Breast epithelium (tissue), 3 donors: Measurements from ENCODE around the gene MBTPS1.

Experiments
- CTCF ChIP-seq, 3 donors: fragments of 450-650 bp; IDR thresholded peaks; one replicate each; pipeline ENCODE4 v1.5.1; 2016 to 2017; ENCODE audit warnings: antibody characterized with exemption in 3 of 3, mild to moderate bottlenecking in 3 of 3, moderate library complexity in 3 of 3
- POLR2A ChIP-seq: fragments of 450-650 bp; IDR thresholded peaks from one replicate; pipeline ENCODE4 v1.6.1; 2016; ENCODE audit warnings: antibody characterized with exemption, mild to moderate bottlenecking, moderate library complexity

- no peak for TF ChIP-seq CTCF (IDR thresholded peaks at IDR 0.05)
- TF ChIP-seq POLR2A, result no peak
Observed at GRCh38 chr16:84105948-84106740, 10.6 kb downstream of the MBTPS1 start.
